ENCODE measurements around the gene EGFR.
A peak's percentile ranks its signal among the peaks of the same experiment; 100 is the strongest.

Gene EGFR

DNA sequence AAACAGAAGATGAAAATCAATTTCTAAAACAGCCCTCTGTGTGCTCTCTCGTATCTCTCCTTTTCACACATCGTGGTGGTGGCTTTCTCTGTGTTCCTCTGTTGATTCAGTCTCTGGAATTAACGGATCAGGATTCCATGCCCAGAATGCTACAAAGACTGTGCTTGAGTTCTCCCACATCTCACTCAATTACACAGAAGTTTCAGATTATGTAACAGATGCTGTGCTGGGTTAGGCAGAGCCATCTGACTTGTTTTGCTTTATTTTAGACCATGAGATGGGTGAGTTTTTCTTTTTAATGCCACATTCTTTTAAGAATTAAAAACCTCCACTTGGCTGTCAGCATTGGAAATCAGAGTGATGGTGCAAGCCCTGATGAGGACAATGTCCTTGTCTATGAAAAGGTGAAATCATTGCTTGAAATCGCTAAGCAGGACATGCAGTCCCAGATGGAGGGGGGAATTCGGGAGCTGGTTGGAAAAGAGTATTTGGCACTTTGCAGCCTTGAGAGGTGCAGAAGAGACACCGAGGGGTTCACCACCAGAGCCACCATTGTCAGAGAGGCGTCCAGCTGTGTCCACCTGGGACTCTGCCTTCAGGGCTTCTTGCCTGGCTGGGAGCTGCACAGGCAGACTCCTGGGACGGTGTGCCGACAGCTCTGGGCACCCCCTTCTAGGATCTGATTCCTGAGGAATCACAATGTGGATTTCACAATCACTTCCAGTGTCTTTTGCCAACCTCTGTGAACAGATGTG is 80.4 kb downstream of the EGFR start:
- no peak for TF ChIP-seq CSDC2 (CRISPR knock-in tag; IDR thresholded peaks at IDR 0.05)
- TF ChIP-seq TCF4 (CRISPR knock-in tag; IDR thresholded peaks at IDR 0.05; ENCODE audit: borderline replicate concordance), result no peak
- TF ChIP-seq ARNTL (CRISPR knock-in tag; IDR thresholded peaks at IDR 0.05; ENCODE audit: borderline replicate concordance, low read depth), result no peak
- TF ChIP-seq ZFP30 (CRISPR knock-in tag; IDR thresholded peaks at IDR 0.05), result no peak
- no peak for TF ChIP-seq ZNF8 (CRISPR knock-in tag; IDR thresholded peaks at IDR 0.05)
- no peak for TF ChIP-seq ESRRG (CRISPR knock-in tag; IDR thresholded peaks at IDR 0.05)
- no peak for TF ChIP-seq BACH2 (CRISPR knock-in tag; IDR thresholded peaks at IDR 0.05; ENCODE audit: borderline replicate concordance)
- TF ChIP-seq OSR1 (CRISPR knock-in tag; IDR thresholded peaks at IDR 0.05), result no peak
- TF ChIP-seq TOX (CRISPR knock-in tag; IDR thresholded peaks at IDR 0.05; ENCODE audit: borderline replicate concordance), result no peak
- TF ChIP-seq RARB (CRISPR knock-in tag; IDR thresholded peaks at IDR 0.05), result no peak
- TF ChIP-seq PPARA (CRISPR knock-in tag; IDR thresholded peaks at IDR 0.05; ENCODE audit: borderline replicate concordance), result no peak
- no peak for TF ChIP-seq ZFP3 (CRISPR knock-in tag; IDR thresholded peaks at IDR 0.05)
- TF ChIP-seq, protein P1, sequence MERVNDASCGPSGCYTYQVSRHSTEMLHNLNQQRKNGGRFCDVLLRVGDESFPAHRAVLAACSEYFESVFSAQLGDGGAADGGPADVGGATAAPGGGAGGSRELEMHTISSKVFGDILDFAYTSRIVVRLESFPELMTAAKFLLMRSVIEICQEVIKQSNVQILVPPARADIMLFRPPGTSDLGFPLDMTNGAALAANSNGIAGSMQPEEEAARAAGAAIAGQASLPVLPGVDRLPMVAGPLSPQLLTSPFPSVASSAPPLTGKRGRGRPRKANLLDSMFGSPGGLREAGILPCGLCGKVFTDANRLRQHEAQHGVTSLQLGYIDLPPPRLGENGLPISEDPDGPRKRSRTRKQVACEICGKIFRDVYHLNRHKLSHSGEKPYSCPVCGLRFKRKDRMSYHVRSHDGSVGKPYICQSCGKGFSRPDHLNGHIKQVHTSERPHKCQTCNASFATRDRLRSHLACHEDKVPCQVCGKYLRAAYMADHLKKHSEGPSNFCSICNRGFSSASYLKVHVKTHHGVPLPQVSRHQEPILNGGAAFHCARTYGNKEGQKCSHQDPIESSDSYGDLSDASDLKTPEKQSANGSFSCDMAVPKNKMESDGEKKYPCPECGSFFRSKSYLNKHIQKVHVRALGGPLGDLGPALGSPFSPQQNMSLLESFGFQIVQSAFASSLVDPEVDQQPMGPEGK (CRISPR knock-in tag; IDR thresholded peaks at IDR 0.05; ENCODE audit: borderline replicate concordance), result no peak
- no peak for TF ChIP-seq ZNF565 (CRISPR knock-in tag; conservative IDR thresholded peaks at IDR 0.05; ENCODE audit: low read depth)
- no peak for TF ChIP-seq GLIS3 (CRISPR knock-in tag; IDR thresholded peaks at IDR 0.05)
- TF ChIP-seq, protein P2, sequence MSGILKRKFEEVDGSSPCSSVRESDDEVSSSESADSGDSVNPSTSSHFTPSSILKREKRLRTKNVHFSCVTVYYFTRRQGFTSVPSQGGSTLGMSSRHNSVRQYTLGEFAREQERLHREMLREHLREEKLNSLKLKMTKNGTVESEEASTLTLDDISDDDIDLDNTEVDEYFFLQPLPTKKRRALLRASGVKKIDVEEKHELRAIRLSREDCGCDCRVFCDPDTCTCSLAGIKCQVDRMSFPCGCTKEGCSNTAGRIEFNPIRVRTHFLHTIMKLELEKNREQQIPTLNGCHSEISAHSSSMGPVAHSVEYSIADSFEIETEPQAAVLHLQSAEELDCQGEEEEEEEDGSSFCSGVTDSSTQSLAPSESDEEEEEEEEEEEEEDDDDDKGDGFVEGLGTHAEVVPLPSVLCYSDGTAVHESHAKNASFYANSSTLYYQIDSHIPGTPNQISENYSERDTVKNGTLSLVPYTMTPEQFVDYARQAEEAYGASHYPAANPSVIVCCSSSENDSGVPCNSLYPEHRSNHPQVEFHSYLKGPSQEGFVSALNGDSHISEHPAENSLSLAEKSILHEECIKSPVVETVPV (CRISPR knock-in tag; IDR thresholded peaks at IDR 0.05), result no peak
- TF ChIP-seq SNAI2 (CRISPR knock-in tag; IDR thresholded peaks at IDR 0.05), result no peak
- ATAC-seq, result peak; percentile 49

DNA sequence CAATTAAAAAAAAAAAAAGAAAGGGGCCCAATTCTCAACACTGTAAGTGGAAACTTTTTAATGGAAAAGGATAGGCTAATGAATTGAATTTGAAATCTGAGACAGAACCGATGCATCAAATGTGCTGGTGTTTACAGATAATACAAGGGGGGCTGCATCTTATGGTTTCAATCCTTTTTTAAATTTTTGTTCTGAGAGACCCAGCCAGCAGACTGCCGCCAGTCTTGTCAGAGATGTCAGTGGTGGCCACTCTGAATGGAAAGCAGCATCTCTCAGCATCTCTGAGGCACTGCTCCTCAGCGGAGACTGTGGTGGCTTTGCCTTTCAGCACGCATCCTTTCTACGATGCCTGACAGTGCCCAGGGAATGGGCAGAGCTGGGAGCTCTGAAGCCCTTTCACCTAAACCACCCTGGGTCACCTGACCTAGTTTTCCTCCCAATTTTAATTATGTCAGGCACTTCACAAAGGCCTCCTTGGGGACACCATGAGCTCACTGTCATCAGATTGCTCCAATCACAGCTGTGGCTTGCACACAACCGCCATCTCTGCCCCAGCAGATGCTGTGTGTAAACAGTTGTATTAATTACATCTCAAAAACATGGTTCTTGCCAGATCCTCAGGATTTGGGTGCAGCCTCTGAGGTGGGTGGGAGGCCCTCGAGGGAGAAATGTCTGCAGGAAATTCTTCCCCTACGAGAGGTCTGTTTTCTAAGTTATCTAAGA is 81.2 kb downstream of the EGFR start:
- no peak for TF ChIP-seq BACH2 (CRISPR knock-in tag; IDR thresholded peaks at IDR 0.05; ENCODE audit: borderline replicate concordance)
- no peak for TF ChIP-seq ZC3H10 (CRISPR knock-in tag; IDR thresholded peaks at IDR 0.05)
- no peak for TF ChIP-seq PPARA (CRISPR knock-in tag; IDR thresholded peaks at IDR 0.05; ENCODE audit: borderline replicate concordance)
- TF ChIP-seq ZNF8 (CRISPR knock-in tag; IDR thresholded peaks at IDR 0.05), result no peak
- TF ChIP-seq, protein P2 (CRISPR knock-in tag; IDR thresholded peaks at IDR 0.05), result no peak
- TF ChIP-seq, protein P3, sequence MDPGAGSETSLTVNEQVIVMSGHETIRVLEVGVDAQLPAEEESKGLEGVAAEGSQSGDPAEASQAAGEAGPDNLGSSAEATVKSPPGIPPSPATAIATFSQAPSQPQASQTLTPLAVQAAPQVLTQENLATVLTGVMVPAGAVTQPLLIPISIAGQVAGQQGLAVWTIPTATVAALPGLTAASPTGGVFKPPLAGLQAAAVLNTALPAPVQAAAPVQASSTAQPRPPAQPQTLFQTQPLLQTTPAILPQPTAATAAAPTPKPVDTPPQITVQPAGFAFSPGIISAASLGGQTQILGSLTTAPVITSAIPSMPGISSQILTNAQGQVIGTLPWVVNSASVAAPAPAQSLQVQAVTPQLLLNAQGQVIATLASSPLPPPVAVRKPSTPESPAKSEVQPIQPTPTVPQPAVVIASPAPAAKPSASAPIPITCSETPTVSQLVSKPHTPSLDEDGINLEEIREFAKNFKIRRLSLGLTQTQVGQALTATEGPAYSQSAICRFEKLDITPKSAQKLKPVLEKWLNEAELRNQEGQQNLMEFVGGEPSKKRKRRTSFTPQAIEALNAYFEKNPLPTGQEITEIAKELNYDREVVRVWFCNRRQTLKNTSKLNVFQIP (CRISPR knock-in tag; IDR thresholded peaks at IDR 0.05; ENCODE audit: borderline replicate concordance, low read depth), result no peak
- no peak for TF ChIP-seq ZFP3 (CRISPR knock-in tag; IDR thresholded peaks at IDR 0.05)
- ATAC-seq, result no peak

DNA sequence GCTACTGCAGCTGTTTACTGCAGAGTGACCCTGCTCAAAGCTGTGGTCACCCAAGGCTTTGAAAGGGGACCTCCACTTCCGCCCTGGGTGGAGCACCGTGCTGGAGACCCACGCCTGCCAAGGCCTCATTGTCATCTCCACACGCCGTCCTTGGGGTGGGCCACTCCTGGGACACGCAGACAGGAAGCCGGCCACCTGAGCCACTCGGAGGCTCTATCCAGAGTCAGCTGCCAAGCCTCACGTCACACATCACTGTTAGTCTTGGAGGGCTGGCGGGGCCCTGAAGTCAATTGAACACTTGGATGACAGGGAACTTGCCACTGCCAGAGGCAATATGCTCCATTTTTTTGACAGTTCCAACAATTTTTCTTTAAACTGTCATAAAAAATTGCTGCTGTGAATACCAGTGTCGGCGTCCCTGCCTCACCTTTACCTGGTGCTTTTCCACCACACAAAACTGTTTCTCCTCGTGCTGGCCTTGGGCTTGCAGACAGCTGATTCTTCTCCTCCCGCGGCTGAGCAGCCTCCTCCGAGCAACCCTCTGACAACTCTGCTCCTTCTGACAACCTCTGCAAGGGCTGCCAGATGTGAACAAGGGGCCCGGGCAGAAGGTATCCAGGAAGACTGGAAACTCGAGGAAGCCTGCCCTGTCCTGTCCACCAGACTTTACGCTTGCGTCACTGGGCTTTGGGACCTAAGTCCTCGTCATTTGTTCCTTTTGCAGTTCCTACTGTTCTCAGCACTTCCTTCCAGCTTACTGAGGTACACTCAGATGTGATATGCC is 81.9 kb downstream of the EGFR start:
- no peak for TF ChIP-seq BACH2 (CRISPR knock-in tag; IDR thresholded peaks at IDR 0.05; ENCODE audit: borderline replicate concordance)
- no peak for ATAC-seq

DNA sequence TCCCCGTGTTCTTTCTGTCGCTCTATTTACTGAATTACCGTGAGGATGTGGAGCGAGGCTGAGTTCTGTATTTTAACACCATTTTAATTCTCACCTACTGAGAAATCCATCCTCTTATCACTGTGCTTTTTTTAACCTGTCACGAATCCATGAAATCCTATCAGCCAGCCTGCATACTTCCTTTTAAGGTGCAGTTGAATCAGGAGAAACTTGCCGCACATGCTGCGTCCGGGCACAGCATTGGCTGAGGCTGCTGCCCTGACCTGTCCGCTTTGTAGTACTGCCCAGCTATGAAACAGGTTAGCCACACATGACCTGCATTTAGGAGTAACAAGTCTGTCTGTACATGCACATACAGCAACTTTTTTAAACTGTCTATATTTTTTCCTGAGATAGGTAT is 82.5 kb downstream of the EGFR start:
- no peak for ATAC-seq
- no peak for TF ChIP-seq ZC3H10 (CRISPR knock-in tag; IDR thresholded peaks at IDR 0.05)
- no peak for TF ChIP-seq OSR1 (CRISPR knock-in tag; IDR thresholded peaks at IDR 0.05)
- TF ChIP-seq, protein P2 (CRISPR knock-in tag; IDR thresholded peaks at IDR 0.05), result no peak
- no peak for TF ChIP-seq ZNF8 (CRISPR knock-in tag; IDR thresholded peaks at IDR 0.05)
- no peak for TF ChIP-seq RARB (CRISPR knock-in tag; IDR thresholded peaks at IDR 0.05)
- TF ChIP-seq PPARA (CRISPR knock-in tag; IDR thresholded peaks at IDR 0.05; ENCODE audit: borderline replicate concordance), result no peak
- no peak for TF ChIP-seq TCF4 (CRISPR knock-in tag; IDR thresholded peaks at IDR 0.05; ENCODE audit: borderline replicate concordance)

Measured in SK-N-SH treated with all-trans-retinoic acid at 6 μM for 48 hours (cell line).